Bronchial epithelial cell (primary cell): ENCODE results near the gene DMKN. TPM values are rescaled to one million over a fixed set of nuclear protein-coding genes. Genes with fewer than 3 reads are reported as not detected.

ENCODE experiments used
- DNase-seq: peaks from one replicate; pipeline ENCODE4 v3.0.0-alpha.2; 2010; ENCODE audit warnings: low read depth
- FAIRE-seq: peaks from 2 replicates; lab custom pipeline; 2011; peaks lifted over from hg19 to GRCh38; lab: Jason Lieb, UNC
- H3K27me3 ChIP-seq: 2 replicates; pipeline ENCODE4 v1.5.1; 2011; ENCODE audit warnings: low read length; ENCODE audit not compliant: control insufficient read depth, insufficient read depth
- H3K36me3 ChIP-seq: 2 replicates; pipeline ENCODE4 v1.5.1; 2011; ENCODE audit warnings: low read length; ENCODE audit not compliant: control insufficient read depth, insufficient read depth
- H3K4me3 ChIP-seq: 2 replicates; pipeline ENCODE4 v1.5.1; 2011; ENCODE audit warnings: mild to moderate bottlenecking, low read depth, low read length, control low read depth
- CTCF ChIP-seq: IDR thresholded peaks from 2 replicates; pipeline ENCODE4 v1.5.1; 2011; ENCODE audit warnings: mild to moderate bottlenecking, moderate library complexity, low read length, control low read depth, inconsistent platforms; ENCODE audit not compliant: insufficient read depth, severe bottlenecking
- total RNA-seq: library from RNA; depleted of rRNA; stranded (reverse); fragments of >200 nt; gene quantifications from 2 replicates; pipeline ENCODE4 v1.2.1, GENCODE V29; 2014

The DMKN gene
- total RNA-seq, 1 donor from 2014 or later = 97.4 TPM

- no peak for FAIRE-seq
Observed at GRCh38 chr19:35459414-35460082, 53.9 kb downstream of the DMKN start.

DNA sequence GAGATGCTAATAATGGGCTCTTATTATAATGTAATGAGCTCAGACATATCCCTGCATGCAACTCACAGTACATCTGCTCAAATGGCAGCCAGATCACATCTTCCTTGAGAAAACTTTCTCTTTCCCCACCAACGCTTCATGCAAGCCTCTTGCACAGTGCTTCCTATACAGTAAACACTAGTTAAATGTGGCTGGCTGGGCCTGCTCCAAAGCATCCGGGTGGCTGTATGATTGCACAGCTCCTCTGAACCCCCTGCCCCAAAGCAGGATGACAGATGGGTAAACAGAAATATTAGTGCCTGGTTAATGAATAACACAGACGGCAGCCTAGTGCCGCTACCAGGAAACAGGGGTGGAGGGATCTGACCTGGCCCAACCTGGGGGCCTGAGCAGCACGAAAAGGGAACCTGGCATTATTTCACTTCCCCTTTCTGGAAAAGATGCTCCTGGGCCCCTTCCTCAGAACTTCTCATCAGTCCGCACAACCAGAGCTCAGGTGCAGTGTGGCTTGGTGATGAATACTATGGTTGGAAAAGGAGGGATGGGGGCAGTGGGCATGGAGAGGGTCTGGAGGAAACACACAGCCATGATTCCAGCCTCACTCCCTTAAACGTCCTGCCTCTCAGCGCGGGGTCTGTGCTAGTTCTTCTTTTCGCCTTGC, 54.6 kb downstream of the DMKN start:
- H3K4me3 ChIP-seq = no peak overlapping the region
- no peak for TF ChIP-seq CTCF
- H3K27me3 ChIP-seq = peaks cover 1% of the 10 kb centered on the region
- FAIRE-seq (no peak), DNase-seq (no peak)
- no peaks in the 10 kb centered on the region for H3K36me3 ChIP-seq

More at GRCh38 chr19:35459414-35460082, 53.9 kb downstream of the DMKN start:
- no peak overlapping the region for H3K4me3 ChIP-seq
- TF ChIP-seq CTCF = no peak
- no peaks in the 10 kb centered on the region for H3K36me3 ChIP-seq
- peaks cover 1% of the 10 kb centered on the region for H3K27me3 ChIP-seq
- DNase-seq = no peak

- TF ChIP-seq CTCF = no peak
- FAIRE-seq = no peak
Observed at GRCh38 chr19:35458192-35458591, 55.3 kb downstream of the DMKN start.

DNA sequence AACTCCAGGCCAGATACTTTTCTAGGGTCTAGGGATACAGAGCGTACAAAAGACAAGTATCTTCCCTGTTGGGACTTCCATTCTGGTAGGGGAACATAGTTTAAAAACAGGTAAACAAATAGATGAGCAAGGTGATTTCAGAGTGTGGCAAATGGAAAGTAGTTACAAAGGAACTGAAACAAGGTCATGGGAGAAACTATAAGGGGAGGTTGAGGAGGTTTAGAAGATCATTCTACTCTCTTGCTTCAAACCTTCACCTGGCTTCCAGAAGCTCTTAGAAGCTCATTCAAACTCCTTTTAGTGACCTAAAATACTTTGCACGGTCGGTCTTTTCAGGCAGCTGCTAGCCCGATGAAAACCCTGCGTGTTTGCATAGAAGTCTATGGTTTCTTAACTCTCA, 56.3 kb downstream of the DMKN start:
- no peak for TF ChIP-seq CTCF
- no peaks in the 10 kb centered on the region for H3K36me3 ChIP-seq
- no peak for FAIRE-seq
- DNase-seq = no peak
- peaks cover 1% of the 10 kb centered on the region for H3K27me3 ChIP-seq
- no peak overlapping the region for H3K4me3 ChIP-seq

More at GRCh38 chr19:35458192-35458591, 55.3 kb downstream of the DMKN start:
- H3K4me3 ChIP-seq = no peak overlapping the region
- no peak for DNase-seq
- no peaks in the 10 kb centered on the region for H3K36me3 ChIP-seq
- peaks cover 1% of the 10 kb centered on the region for H3K27me3 ChIP-seq

- peaks cover 1% of the 10 kb centered on the region for H3K27me3 ChIP-seq
- no peak for TF ChIP-seq CTCF
- no peak overlapping the region for H3K4me3 ChIP-seq
- DNase-seq (no peak), FAIRE-seq (no peak)
- no peaks in the 10 kb centered on the region for H3K36me3 ChIP-seq
Observed at GRCh38 chr19:35455616-35456201, 57.7 kb downstream of the DMKN start.
